Activated naive CD4-positive, alpha-beta T cell treated with anti-CD3 and anti-CD28 coated beads, Interleukin-2, amount 50 U/mL, for 24 hours (primary cell): ENCODE data around the gene PNKP.
A peak's percentile ranks its signal among the peaks of the same experiment; 100 is the strongest.

Experiments
- H3K27ac Mint-ChIP-seq: one replicate; pipeline ENCODE4 v1.8.0; 2021; ENCODE audit warnings: mild to moderate bottlenecking, mixed read lengths
- H3K27me3 Mint-ChIP-seq: one replicate; pipeline ENCODE4 v1.8.0; 2021; ENCODE audit warnings: mixed read lengths
- H3K36me3 Mint-ChIP-seq: one replicate; pipeline ENCODE4 v1.8.0; 2021; ENCODE audit warnings: mixed read lengths
- H3K4me1 Mint-ChIP-seq: one replicate; pipeline ENCODE4 v1.8.0; 2021; ENCODE audit warnings: mixed read lengths
- H3K4me3 Mint-ChIP-seq: one replicate; pipeline ENCODE4 v1.8.0; 2021; ENCODE audit warnings: mild to moderate bottlenecking, mixed read lengths
- H3K9me3 Mint-ChIP-seq: one replicate; pipeline ENCODE4 v1.8.0; 2021; ENCODE audit warnings: mixed read lengths

Gene PNKP

DNA sequence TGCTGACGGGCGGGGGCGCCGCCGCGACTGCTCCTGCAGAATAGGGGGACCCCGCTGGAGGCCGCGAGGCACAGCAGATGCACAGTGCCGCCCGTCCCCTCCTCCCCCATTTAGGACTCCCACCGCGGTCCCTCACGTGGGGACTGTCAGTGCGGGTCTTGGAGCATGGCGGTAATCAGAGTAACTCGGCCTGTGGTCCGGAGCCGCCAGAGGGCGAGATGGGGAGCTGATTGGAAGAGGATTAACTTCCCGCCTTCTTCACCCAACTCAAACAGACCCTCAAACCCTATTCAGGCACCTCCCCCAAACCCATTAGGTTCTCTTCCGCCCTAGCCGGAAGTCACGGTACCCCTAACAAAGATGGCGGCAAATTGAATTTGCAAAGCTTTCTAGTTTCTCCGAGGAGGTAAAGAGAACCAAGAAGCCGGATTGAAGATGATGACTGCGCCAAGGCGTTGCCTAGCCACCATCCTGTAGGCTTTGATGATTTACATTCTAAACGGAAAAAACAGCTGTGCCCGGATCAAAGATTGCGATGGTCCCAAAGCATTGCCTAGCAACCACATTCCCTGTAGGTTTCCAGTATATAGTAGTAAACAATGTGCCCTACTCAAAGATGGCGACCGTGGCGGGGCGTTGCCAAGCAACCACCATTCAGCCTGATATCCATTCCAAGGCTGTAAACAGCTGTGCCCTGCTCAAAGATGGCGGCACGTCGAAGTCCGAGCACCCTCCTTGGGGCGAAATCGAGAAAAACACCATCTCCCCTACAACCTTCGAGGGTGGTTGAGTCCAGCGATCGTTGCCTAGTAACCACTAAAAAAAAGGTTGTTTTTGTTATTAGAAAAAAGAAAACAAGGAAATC is 54.1 kb downstream of the PNKP start, which contains the start of gene FUZ:
Gene FUZ (minus strand): TSS at position 296 of the 865 bp plus-strand sequence. CDS start 186 bp downstream, at position 110.
- Mint-ChIP-seq H3K36me3 (no peaks in the 10 kb centered on the region), H3K27ac (peak within 1 kb of the TSS; percentile 90), H3K4me3 (peak within 1 kb of the TSS; percentile 93), H3K27me3 (no peaks in the 10 kb centered on the region), H3K4me1 (peaks cover 38% of the 10 kb centered on the region), H3K9me3 (no peaks in the 10 kb centered on the region)

- H3K4me1 Mint-ChIP-seq: peaks cover 38% of the 10 kb centered on the region
- no peak overlapping the region for H3K27ac Mint-ChIP-seq
- H3K9me3 Mint-ChIP-seq: no peaks in the 10 kb centered on the region
- peak overlapping the region; percentile 93 for H3K4me3 Mint-ChIP-seq
- H3K36me3 Mint-ChIP-seq: no peaks in the 10 kb centered on the region
- H3K27me3 Mint-ChIP-seq: no peaks in the 10 kb centered on the region
These were observed 54.9 kb downstream of the PNKP start for GRCh38 chr19:49812452-49812996.

DNA sequence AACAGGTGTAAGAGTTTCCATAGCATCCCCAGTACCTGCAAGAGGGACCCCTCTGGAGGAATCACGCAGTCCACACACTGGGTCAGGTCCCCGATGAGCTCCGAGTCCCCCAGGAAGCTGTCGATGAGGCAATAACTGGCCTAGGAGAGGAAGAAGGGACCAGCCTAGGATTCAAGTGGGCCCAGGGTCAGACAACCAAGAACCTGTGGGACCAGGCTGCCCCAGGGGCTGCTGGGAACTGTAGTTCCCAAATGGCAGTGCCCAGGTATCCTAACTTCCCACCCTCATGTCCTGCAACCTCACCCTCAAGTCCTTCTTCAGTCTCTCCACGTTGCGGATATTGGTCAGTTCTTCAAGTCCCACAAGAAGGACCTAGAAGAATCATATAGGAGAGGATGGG is 56.0 kb downstream of the PNKP start:
- H3K4me3 Mint-ChIP-seq: no peak overlapping the region

More for the DNA sequence above, 56.0 kb downstream of the PNKP start:
- Mint-ChIP-seq H3K9me3 (no peaks in the 10 kb centered on the region), H3K36me3 (no peaks in the 10 kb centered on the region), H3K4me1 (peaks cover 34% of the 10 kb centered on the region), H3K27me3 (no peaks in the 10 kb centered on the region), H3K27ac (no peak overlapping the region)
